GM12878 (cell line): ENCODE measurements around the gene KLF4. TPM values are rescaled to one million over a fixed set of nuclear protein-coding genes. Genes with fewer than 3 reads are reported as not detected.

ENCODE experiments used
- ATAC-seq: fragments of 200-7000 bp; cut with Tn5 transposase; 3 replicates; pipeline ENCODE4 v1.9.1; 2020; ENCODE audit warnings: mild to moderate bottlenecking, moderate library complexity
- BruUV-seq: library from RNA; stranded (reverse); fragments of 400-500 nt; replicated peaks from 2 replicates; lab custom pipeline; 2021; lab: Mats Ljungman, UMichigan
- CTCF ChIA-PET: fragments of 300-600 bp; sonication (Branson Sonifier 250); formaldehyde crosslinking; extraction: SDS; loops from one replicate; lab custom pipeline; 2021; ENCODE audit warnings: inconsistent platforms; lab: Yijun Ruan, JAX
- POLR2A ChIA-PET: fragments of 350-600 bp; formaldehyde crosslinking; extraction: SDS; loops from one replicate; lab custom pipeline; 2021; ENCODE audit warnings: inconsistent platforms; lab: Charles Lee
- RAD21 ChIA-PET: fragments of 300-600 bp; sonication (Branson Sonifier 250); formaldehyde crosslinking; loops from one replicate; lab custom pipeline; 2023; ENCODE audit warnings: antibody characterized with exemption; ENCODE audit not compliant: unreplicated experiment; lab: Charles Lee
- SMC1A ChIA-PET: fragments of 300-600 bp; sonication (Branson Sonifier 250); formaldehyde crosslinking; loops from one replicate; lab custom pipeline; 2023; ENCODE audit not compliant: unreplicated experiment, uncharacterized antibody; lab: Charles Lee
- DNase-seq: peaks from one replicate; pipeline ENCODE4 v3.0.0-alpha.2; 2011; ENCODE audit warnings: low read depth, low spot score
- FAIRE-seq: peaks from 3 replicates; lab custom pipeline; 2011; peaks lifted over from hg19 to GRCh38; lab: Jason Lieb, UNC
- H2AFZ ChIP-seq: 2 replicates; pipeline ENCODE4 v1.6.0; 2011; ENCODE audit warnings: low read depth, low read length, control low read depth; ENCODE audit not compliant: control insufficient read depth
- H3K27ac ChIP-seq: 2 replicates; pipeline ENCODE4 v1.5.1; 2011; ENCODE audit warnings: control low read depth; ENCODE audit not compliant: control insufficient read depth, insufficient read depth
- H3K27me3 ChIP-seq, 2 experiments: replicated peaks in 1 of 2; 2 replicates each; pipeline versions ENCODE4 v1.6.0 to v1.6.1; 2011; ENCODE audit warnings: low read length in 1 of 2; ENCODE audit not compliant: control insufficient read depth in 2 of 2, insufficient read depth in 2 of 2
- H3K36me3 ChIP-seq, 2 experiments: 2 replicates each; pipeline ENCODE4 v1.5.1; 2011; ENCODE audit warnings: low read length in 1 of 2; ENCODE audit not compliant: control insufficient read depth in 2 of 2, insufficient read depth in 2 of 2
- H3K4me1 ChIP-seq: 2 replicates; pipeline ENCODE4 v1.6.1; 2011; ENCODE audit warnings: mild to moderate bottlenecking, low read length, moderate library complexity, mixed read lengths; ENCODE audit not compliant: control insufficient read depth, insufficient read depth
- H3K4me2 ChIP-seq: 2 replicates; pipeline ENCODE4 v1.6.0; 2011; ENCODE audit warnings: control low read depth; ENCODE audit not compliant: control insufficient read depth, insufficient read depth
- H3K4me3 ChIP-seq: fragments of 200-600 bp; sonication (generic); 2 replicates; pipeline ENCODE4 v1.5.1; 2016
- H3K79me2 ChIP-seq: 2 replicates; pipeline ENCODE4 v1.6.0; 2011; ENCODE audit warnings: low read length; ENCODE audit not compliant: control insufficient read depth, insufficient read depth
- H3K9ac ChIP-seq: 2 replicates; pipeline ENCODE4 v1.8.0; 2011; ENCODE audit warnings: low read length, control low read depth, mixed read lengths; ENCODE audit not compliant: control insufficient read depth, insufficient read depth
- H3K9me3 ChIP-seq: replicated peaks from 3 replicates; pipeline ENCODE4 v1.5.1; 2011; ENCODE audit warnings: mild to moderate bottlenecking, low read length; ENCODE audit not compliant: control insufficient read depth, insufficient read depth
- H4K20me1 ChIP-seq: 2 replicates; pipeline ENCODE4 v1.6.0; 2011; ENCODE audit not compliant: control insufficient read depth, insufficient read depth
- CTCF ChIP-seq, 3 experiments: IDR thresholded peaks in 2 of 3; conservative IDR thresholded peaks in 1 of 3; 2 replicates each; pipeline ENCODE4 v1.5.1; 2011; ENCODE audit warnings: low read depth in 3 of 3, low read length in 3 of 3, mild to moderate bottlenecking in 3 of 3, control low read depth in 2 of 3, moderate library complexity in 2 of 3, inconsistent platforms in 1 of 3, mixed read lengths in 1 of 3; ENCODE audit not compliant: control insufficient read depth in 2 of 3, insufficient read depth in 1 of 3; ENCODE audit errors: extremely low read depth in 1 of 3
- EP300 ChIP-seq, 2 experiments: fragments of 150-350 bp in 1 of 2; IDR thresholded peaks; 2 replicates each; pipeline ENCODE4 v1.6.1; 2011 to 2012; ENCODE audit warnings: low read depth in 2 of 2, low read length in 2 of 2, borderline replicate concordance in 1 of 2, improper control_type of control experiment in 1 of 2, inconsistent platforms in 1 of 2; ENCODE audit not compliant: control insufficient read depth in 1 of 2
- HDAC2 ChIP-seq: fragments of 200-600 bp; sonication (generic); IDR thresholded peaks from 2 replicates; pipeline ENCODE4 v1.6.1; 2017
- POLR2AphosphoS5 ChIP-seq: IDR thresholded peaks from 2 replicates; pipeline ENCODE4 v1.6.1; 2011; ENCODE audit warnings: mild to moderate bottlenecking, low read length, inconsistent platforms
- SREBF2 ChIP-seq: IDR thresholded peaks from 2 replicates; pipeline ENCODE4 v1.6.1; 2012; ENCODE audit warnings: mild to moderate bottlenecking, low read length
- STAT1 ChIP-seq: fragments of 450-650 bp; conservative IDR thresholded peaks from 2 replicates; pipeline ENCODE4 v1.6.1; 2014; ENCODE audit warnings: antibody characterized with exemption, mild to moderate bottlenecking
- TARDBP ChIP-seq: IDR thresholded peaks from 2 replicates; pipeline ENCODE4 v1.6.1; 2016; ENCODE audit warnings: borderline replicate concordance
- TCF12 ChIP-seq: IDR thresholded peaks from 2 replicates; pipeline ENCODE4 v1.6.1; 2011; ENCODE audit warnings: low read depth, mild to moderate bottlenecking, low read length
- TCF3 ChIP-seq: IDR thresholded peaks from 2 replicates; pipeline ENCODE4 v1.6.1; 2012; ENCODE audit warnings: low read depth, mild to moderate bottlenecking, low read length, borderline replicate concordance; ENCODE audit not compliant: insufficient read depth
- TCF7 ChIP-seq: IDR thresholded peaks from 2 replicates; pipeline ENCODE4 v1.6.1; 2014; ENCODE audit warnings: antibody characterized with exemption, borderline replicate concordance
- WRNIP1 ChIP-seq: IDR thresholded peaks from 2 replicates; pipeline ENCODE4 v1.6.1; 2011; ENCODE audit warnings: low read depth, low read length, improper control_type of control experiment, borderline replicate concordance
- ZNF217 ChIP-seq: fragments of 450-650 bp; IDR thresholded peaks from 2 replicates; pipeline ENCODE4 v1.6.1; 2017; ENCODE audit warnings: antibody characterized with exemption, mild to moderate bottlenecking
- WGBS: methylation state at CpG from one replicate; pipeline ENCODE4 v1.1.6; 2016; ENCODE audit warnings: low lambda C conversion rate; ENCODE audit not compliant: insufficient replicate concordance, insufficient coverage; ENCODE audit errors: missing lambda C conversion rate; 5-methylcytosine and 5-hydroxymethylcytosine counted together
- in situ Hi-C: fragments of 300-500 bp; cut with MboI; formaldehyde crosslinking; loops from 9 replicates; pipeline ENCODE4 v1.14.3; 2018; ENCODE audit warnings: mixed read lengths
- intact Hi-C: fragments of 100-400 bp; cut with micrococcal nuclease; formaldehyde crosslinking; loops from one replicate; pipeline ENCODE4 v1.14.2; 2022; ENCODE audit not compliant: unreplicated experiment
- polyA plus RNA-seq, 11 experiments: library from polyadenylated mRNA; depleted of rRNA in 4 of 11; unstranded in 6 of 11; stranded (reverse) in 5 of 11; fragments of >200 nt; fragmentation: Nextera tagmentation in 4 of 11; fragmentation: Illumina TruSeq in 1 of 11; extraction: Ambion mirVana in 4 of 11; extraction: Trizol in 1 of 11; gene quantifications; 1 replicate in 1 of 11; 2 replicates in 10 of 11; pipeline versions ENCODE4 v1.2.1 to v1.2.3, GENCODE V29; 2011 to 2016; ENCODE audit warnings: inconsistent platforms in 2 of 11, missing spikeins in 2 of 11, low read depth in 1 of 11
- total RNA-seq, 4 experiments: library from RNA; depleted of rRNA in 3 of 4; stranded (reverse); fragments of >200 nt in 3 of 4; fragmentation: Illumina TruSeq in 1 of 4; extraction: Trizol in 1 of 4; gene quantifications; 2 replicates each; pipeline versions ENCODE4 v1.2.1 to v1.2.3, GENCODE V29; 2013 to 2021
- TF ChIP-seq, protein P1 (sequence below): IDR thresholded peaks from 2 replicates; pipeline ENCODE4 v1.6.1; 2011; ENCODE audit warnings: borderline replicate concordance, low read depth, mild to moderate bottlenecking, moderate library complexity, mixed read lengths, low read length; ENCODE audit not compliant: insufficient read depth; ENCODE audit errors: extremely low read length
- TF ChIP-seq, protein P2 (sequence below): IDR thresholded peaks from 2 replicates; pipeline ENCODE4 v1.6.1; 2012; ENCODE audit warnings: low read depth, low read length, improper control_type of control experiment

The KLF4 gene
- total and polyA plus RNA-seq, 10 of the 15 experiments (the other 5 are each of a cell fraction or from before 2014, with no cell fraction given) = 0.03 to 0.40 (median 0.10) TPM; not detected in 1

DNA sequence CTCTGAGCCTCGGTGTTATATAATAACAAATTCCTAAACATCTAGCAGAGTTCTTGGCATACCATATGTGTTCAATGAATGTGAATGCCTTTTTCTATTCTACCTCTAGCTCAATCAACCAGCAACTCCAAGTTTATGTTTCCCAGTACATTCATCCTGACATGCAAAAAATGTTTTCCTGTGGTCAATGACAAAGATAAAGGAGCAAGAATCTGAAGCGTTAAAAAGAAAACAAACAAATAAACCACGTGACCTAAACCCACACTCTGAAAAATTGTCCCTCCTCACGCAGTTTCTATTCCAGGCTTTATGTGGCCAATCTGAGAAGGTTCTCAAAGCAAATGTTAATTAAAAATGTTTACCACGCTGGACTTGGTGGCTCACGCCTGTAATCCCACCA, 18.0 kb downstream of the KLF4 start:
- 25% methylated on average over 6 of the region's 6 CpGs for WGBS

GRCh38 chr9:107467416-107467815, 22.2 kb downstream of the KLF4 start:
- ATAC-seq = no peak
- Histone ChIP-seq H3K27me3 (peaks cover 7 to 21% of the 10 kb centered on the region in 2 experiments), H3K4me2 (no peak overlapping the region), H4K20me1 (no peaks in the 10 kb centered on the region), H3K4me1 (no peaks in the 10 kb centered on the region), H3K9ac (no peak overlapping the region), H3K36me3 (no peaks in the 10 kb centered on the region), H3K9me3 (no peaks in the 10 kb centered on the region), H2AFZ (no peak overlapping the region), H3K79me2 (no peaks in the 10 kb centered on the region), H3K4me3 (no peak overlapping the region), H3K27ac (no peak overlapping the region)
- intact Hi-C loops (loop anchor here (5.0 kb wide), 1 partner anchor 1100 kb away; no protein-coding TSS in a partner anchor), in situ Hi-C loops (loop anchor here (10.0 kb wide), 1 partner anchor 83 kb away; no protein-coding TSS in a partner anchor)
- POLR2A ChIA-PET = no interaction called here
- CTCF ChIA-PET = no interaction called here
- WGBS = 0% methylated on average over 1 of the region's 1 CpG
- no TSS peak for BruUV-seq
- RAD21 ChIA-PET = no interaction called here
- no peak for DNase-seq
- no peak for FAIRE-seq
- SMC1A ChIA-PET = no interaction called here
- TF ChIP-seq TCF12 (no peak), POLR2AphosphoS5 (no peak), HDAC2 (no peak), EP300 (IDR thresholded peaks at IDR 0.05; ENCODE audit: borderline replicate concordance in 1 of 2, control insufficient read depth in 1 of 2, low read depth in 2 of 2, low read length in 2 of 2) (no peak), TARDBP (no peak), WRNIP1 (no peak), CTCF (IDR thresholded peaks at IDR 0.05 in 2 of 3, conservative IDR thresholded peaks at IDR 0.05 in 1 of 3; ENCODE audit: control insufficient read depth in 2 of 3, extremely low read depth in 1 of 3, insufficient read depth in 1 of 3, low read depth in 3 of 3, low read length in 3 of 3) (no peak), SREBF2 (no peak), ZNF217 (no peak)
- TF ChIP-seq, protein P1, sequence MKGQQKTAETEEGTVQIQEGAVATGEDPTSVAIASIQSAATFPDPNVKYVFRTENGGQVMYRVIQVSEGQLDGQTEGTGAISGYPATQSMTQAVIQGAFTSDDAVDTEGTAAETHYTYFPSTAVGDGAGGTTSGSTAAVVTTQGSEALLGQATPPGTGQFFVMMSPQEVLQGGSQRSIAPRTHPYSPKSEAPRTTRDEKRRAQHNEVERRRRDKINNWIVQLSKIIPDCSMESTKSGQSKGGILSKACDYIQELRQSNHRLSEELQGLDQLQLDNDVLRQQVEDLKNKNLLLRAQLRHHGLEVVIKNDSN = no peak

More for the DNA sequence above, 18.0 kb downstream of the KLF4 start:
- no peaks in the 10 kb centered on the region for H4K20me1 ChIP-seq
- no peak for ATAC-seq
- ChIA-PET POLR2A (no interaction called here), RAD21 (interaction anchor here (0.6 kb wide), 1 partner anchor 760 kb away, joined by 3 read pairs; no protein-coding TSS in a partner anchor), CTCF (no interaction called here), SMC1A (no interaction called here)
- no peak overlapping the region for H3K4me3 ChIP-seq
- no peaks in the 10 kb centered on the region for H3K36me3 ChIP-seq
- no peaks in the 10 kb centered on the region for H3K79me2 ChIP-seq
- FAIRE-seq = no peak
- TF ChIP-seq, protein P2, sequence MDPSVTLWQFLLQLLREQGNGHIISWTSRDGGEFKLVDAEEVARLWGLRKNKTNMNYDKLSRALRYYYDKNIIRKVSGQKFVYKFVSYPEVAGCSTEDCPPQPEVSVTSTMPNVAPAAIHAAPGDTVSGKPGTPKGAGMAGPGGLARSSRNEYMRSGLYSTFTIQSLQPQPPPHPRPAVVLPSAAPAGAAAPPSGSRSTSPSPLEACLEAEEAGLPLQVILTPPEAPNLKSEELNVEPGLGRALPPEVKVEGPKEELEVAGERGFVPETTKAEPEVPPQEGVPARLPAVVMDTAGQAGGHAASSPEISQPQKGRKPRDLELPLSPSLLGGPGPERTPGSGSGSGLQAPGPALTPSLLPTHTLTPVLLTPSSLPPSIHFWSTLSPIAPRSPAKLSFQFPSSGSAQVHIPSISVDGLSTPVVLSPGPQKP = no peak
- no peak for TF ChIP-seq STAT1
- TF ChIP-seq TCF3 = no peak
- TF ChIP-seq TCF7 = no peak
- no TSS peak for BruUV-seq
- in situ Hi-C loops (loop anchor here (10.0 kb wide), 1 partner anchor 1293 kb away; no protein-coding TSS in a partner anchor), intact Hi-C loops (no loop called here)
- H3K4me2 ChIP-seq = no peak overlapping the region
- H3K27ac ChIP-seq = no peak overlapping the region
- H2AFZ ChIP-seq = no peak overlapping the region
- peaks cover 0 to 2% of the 10 kb centered on the region in 2 experiments; a peak in 1 of 4 replicates for H3K27me3 ChIP-seq
- no peaks in the 10 kb centered on the region for H3K9me3 ChIP-seq
- no peak for DNase-seq
- no peak overlapping the region for H3K9ac ChIP-seq
- no peaks in the 10 kb centered on the region for H3K4me1 ChIP-seq
